Right kidney (tissue), 9 donors: ENCODE data around the gene VAT1L.

Source experiments
- DNase-seq: peaks from one replicate; pipeline ENCODE4 v3.0.0-alpha.2; 2016
- long read RNA-seq, 8 donors: transcript quantifications; one replicate each; lab custom pipeline, GENCODE V29; 2026

VAT1L gene, protein sequence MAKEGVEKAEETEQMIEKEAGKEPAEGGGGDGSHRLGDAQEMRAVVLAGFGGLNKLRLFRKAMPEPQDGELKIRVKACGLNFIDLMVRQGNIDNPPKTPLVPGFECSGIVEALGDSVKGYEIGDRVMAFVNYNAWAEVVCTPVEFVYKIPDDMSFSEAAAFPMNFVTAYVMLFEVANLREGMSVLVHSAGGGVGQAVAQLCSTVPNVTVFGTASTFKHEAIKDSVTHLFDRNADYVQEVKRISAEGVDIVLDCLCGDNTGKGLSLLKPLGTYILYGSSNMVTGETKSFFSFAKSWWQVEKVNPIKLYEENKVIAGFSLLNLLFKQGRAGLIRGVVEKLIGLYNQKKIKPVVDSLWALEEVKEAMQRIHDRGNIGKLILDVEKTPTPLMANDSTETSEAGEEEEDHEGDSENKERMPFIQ
- long read RNA-seq, donor 1, result 0 reads
- long read RNA-seq, donor 2, result 0 reads
- long read RNA-seq, donor 3, partial matches to known transcripts, result 0 of 2 reads
- long read RNA-seq, donor 3, other reads (novel, unspliced or antisense), result 0 of 2 reads
- long read RNA-seq, donor 4, partial matches to known transcripts, result 0 of 1 reads
- long read RNA-seq, donor 4, other reads (novel, unspliced or antisense), result 0 of 1 reads
- long read RNA-seq, donor 5, result 0 reads
- long read RNA-seq, donor 6, partial matches to known transcripts, result 0 of 1 reads
- long read RNA-seq, donor 6, other reads (novel, unspliced or antisense), result 0 of 1 reads
- long read RNA-seq, donor 7, result 0 reads
- long read RNA-seq, donor 8, transcript VAT1L-201 (9 exons, 3,825 nt), result major isoform, 5 of 5 reads
- long read RNA-seq, donor 8, partial matches to known transcripts, result 0 of 5 reads
- long read RNA-seq, donor 8, other reads (novel, unspliced or antisense), result 0 of 5 reads

DNA sequence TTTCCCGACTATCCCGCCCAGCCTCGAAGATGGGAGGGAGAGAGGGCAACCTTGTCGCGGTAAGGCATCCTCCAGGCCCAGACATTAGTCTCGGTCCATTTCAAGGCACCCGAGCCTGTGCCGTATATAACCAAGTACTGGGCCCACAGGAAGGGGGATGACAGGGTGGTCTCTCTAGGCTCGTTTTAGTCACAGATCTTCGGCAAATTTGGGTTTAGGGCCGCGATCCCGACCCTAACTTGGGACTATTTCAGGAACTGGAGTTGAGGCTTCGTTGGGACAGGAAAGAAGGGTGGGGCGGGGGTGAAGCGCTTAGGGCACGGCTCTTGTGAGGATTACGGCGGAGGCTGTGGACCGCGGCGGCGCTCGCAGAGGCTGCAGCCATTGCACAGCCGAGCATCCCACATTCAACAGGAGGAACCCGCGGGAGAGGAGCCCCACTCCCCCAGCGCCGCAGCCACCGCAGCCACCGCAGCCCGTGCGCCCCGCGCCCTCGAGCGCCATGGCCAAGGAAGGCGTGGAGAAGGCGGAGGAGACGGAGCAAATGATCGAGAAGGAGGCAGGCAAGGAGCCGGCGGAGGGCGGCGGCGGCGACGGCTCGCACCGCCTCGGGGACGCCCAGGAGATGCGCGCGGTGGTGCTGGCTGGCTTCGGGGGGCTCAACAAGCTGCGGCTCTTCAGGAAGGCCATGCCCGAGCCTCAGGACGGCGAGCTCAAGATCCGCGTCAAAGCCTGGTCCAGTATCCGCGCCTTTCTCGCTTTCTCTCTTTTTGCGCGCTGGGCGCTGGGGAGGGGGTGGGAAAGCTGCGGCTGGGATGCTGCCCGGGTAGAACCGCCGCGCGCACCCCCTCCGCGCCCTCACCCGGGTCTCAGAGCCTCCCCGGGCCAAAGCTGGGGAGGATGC lies at the start of gene VAT1L:
VAT1L (plus strand) TSS at position 384 of the 904 bp plus-strand sequence; CDS start at position 503, 119 bp downstream.
- peak; percentile 84 for DNase-seq

DNA sequence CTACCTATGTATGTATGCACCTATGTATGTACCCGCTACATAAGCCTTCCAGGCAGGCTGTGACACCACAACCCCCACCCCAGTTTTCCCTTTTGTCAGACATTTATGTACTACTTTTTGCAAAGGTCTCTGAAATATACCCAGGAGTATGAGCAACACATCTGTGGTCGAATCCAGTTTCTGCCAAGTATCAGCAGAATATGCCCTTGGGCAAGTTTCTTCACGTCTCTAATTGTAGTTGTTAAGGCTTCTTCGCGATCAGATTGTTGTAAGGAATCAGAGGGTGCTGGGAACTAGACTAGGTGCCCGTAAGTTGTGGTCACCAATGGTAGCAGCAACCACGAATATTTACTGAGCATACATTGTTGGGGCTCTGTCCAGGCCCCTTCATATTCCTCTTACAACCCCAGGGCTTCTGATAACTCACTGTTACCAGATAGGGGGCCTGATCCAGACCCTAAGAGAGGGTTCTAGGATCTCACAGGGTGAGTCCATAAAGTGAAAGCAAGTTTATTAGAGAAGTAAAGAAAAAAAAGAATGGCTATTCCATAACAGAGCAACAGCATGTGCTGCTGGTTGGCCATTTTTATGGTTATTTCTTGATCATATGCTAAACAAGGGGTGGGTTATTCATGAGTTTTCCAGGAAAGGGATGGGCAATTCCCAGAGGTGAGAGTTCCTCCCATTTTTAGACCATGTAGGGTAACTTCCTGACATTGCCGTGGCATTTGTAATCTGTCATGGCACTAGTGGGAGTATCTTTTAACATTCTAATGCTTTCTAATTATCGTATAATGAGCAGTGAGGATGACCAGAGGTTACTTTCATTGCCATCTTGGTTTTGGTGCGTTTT lies 49.4 kb upstream of the VAT1L start:
- DNase-seq, result no peak

DNA sequence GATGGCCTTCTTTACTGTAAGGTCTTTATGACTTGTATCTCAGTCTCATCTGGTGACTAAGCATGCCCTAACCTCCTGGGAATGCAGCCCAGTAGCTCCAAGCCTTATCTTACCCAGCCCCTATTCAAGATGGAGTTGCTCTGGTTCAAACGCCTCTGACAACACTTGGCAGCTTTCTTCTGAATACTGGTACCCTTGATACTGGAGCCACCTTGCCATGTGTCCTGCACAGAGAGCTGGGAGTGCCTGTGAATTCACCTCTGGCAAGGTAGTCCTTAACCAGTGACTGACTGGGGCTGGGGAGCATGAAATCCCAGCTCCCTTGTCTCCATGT lies 48.8 kb upstream of the VAT1L start:
- no peak for DNase-seq

DNA sequence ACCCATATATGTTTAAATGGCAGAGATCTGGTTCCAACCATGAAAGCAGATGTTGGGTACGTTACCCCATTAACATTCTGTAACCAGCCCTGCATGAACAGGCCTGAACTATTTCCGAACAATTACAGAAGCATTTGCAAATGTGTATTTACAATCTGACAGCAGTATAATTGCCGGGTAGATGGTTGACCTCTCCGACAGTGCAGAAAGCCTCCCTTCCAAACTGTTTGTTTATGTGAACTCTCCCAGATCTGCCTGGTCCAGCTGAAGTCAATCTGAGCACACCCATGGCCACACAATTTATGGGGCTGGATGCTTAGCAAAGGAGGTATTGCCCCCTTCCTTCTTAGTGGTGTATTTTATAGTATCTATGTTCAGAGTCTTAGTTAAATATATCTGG lies 44.2 kb upstream of the VAT1L start:
- no peak for DNase-seq

DNA sequence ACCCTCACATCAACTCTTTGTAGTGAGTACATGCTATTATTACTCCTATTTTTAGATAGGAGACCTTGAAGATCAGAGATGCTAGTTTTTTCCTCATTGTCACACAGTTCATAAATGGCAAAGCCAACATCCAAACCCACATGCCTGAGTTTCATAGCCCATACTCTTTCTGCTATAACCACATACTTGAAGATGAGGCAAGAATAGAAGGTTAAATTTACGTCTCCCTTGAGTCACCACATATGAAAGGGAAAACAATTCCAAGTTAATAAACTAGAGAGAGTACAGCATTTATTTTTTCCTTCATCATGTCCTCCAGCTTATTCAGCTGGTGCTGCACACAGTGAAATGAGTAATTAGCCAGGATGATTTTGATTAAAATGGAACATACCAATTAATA lies 42.4 kb upstream of the VAT1L start:
- DNase-seq, result no peak

DNA sequence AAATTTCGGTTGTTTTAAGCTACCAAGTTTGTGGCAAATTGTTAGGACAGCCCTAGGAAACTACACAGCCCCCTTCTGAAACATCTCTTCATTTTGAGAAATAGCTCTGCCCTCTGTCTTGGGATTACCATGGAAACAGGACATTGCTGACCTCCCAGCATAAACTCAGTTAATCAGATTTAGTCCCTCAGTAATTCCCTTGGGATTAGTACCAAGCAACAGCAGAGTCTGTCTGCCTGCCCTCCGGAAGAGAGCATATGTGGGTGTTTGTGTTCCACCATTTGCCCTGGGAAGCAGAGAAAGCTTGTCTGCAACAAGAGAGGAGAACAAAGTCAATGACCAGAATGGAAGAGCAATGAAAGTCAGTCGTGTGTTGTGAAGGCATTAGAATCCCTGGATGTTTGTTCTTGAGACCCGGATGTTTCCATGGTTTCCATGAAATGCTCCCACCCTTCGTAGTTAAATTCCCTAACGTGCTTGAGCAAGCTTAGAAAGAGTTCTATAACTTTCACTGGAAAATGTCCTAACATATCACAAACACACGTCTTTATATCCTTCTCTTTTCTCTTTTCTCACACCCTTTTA lies 39.9 kb upstream of the VAT1L start:
- DNase-seq, result no peak

DNA sequence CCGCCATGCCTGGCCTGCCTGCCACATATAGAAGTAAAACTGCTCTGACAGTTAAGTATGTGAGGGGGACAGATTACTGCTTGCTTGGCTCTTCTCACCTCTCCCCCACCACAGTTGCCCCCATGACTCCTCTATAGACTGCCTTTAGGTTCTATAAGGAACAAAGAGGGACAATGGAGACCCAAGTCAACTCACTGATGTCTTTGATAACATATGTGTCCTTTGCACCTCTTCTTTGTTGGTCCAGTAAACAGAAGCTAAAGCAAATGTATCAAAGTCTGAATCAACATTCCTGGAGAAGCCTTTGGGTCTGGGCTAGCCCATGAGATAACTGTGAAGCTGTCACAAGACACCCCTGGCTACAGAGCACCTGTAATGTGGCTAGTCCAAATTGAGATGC lies 38.9 kb upstream of the VAT1L start:
- DNase-seq, result no peak

DNA sequence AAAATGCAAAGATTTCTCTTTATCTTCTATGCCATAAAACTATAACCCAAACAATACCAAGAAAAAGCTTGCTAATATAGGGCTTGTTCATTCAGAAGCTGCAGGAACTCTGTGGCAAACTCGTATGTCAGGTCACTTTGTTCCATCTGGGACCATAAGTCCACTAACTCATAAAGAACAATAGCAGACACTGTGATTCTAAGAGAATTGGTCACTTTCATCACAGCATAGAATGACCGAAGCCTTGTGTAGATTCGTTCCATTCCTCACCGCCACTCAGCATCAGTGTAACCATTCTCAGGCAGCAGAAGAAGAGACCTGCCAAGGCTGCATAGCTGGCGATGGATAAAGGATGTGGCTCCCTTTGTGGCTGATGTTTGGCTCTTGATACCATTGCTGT lies 30.3 kb upstream of the VAT1L start:
- no peak for DNase-seq

DNA sequence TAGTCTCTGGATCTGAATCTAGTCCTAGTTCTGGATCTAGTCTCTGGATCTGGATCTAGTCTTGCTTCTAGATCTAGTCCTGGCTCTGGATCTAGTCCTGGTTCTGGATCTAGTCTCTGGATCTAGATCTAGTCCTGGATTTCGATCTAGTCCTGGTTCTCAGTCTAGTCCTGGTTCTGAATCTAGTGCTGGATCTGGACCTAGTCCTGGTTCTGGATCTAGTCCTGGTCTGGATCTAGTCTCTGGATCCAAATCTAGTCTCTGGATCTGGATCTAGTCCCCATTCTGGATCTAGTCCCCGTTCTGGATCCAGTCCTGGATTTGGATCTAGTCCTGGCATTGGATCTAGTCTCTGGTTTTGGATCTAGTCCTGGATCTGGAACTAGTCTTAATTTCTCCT lies 29.9 kb upstream of the VAT1L start:
- DNase-seq, result no peak

DNA sequence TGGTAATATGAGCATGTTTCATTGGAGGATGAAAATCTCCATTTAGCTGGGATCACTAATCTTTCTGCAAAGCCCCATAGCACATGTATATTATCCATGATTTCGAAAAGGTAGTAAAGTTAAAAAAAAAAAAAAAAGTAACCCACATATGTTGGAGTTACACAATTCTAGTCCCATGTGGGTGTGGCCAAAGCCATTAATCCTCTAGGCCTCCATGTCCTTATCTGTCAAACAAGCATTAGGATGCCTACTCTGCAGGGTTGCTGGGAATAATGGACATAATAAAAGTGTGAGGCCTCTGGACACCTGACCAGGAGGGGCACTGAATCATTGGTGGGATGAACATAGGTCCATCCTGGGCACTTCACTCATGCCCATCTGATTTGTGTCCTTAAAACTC lies 29.2 kb upstream of the VAT1L start:
- no peak for DNase-seq

DNA sequence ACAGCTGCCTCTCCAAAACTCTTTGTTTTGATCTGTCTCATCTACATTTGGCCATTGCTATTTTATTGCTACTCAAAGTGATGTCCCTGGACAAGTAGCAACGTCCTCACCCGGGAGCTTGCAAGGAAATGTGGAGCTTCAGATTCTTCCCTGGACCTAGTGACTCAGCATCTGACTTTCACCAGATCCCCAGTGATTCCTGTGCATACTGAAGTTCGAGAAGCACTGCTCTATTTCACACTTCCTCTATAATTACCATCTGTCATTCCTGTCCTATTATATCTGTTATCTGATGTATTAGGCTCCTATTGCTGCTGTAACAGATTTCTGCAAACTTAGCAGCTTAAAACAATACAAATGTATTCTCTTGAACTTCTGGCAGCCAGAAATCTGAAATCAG lies 28.5 kb upstream of the VAT1L start:
- DNase-seq, result no peak

DNA sequence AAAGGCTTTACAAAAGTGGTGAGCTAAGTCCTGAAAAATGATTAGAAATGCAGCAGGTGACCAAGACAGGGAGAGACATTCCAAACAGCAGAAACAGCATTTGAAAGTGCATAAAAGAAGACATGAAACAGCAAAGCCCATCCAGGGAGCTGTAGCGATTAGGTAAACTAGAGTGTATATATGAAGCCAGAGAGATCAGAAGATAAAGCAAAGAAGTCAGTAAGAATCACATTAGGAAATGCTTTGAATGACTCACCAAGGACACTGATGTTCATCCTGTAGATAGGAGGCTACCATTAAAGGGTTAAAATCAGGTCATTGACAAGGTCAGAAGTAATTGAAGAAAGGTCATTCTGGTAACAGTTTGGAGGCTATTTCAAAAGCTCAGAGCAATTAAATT lies 27.6 kb upstream of the VAT1L start:
- DNase-seq, result no peak

DNA sequence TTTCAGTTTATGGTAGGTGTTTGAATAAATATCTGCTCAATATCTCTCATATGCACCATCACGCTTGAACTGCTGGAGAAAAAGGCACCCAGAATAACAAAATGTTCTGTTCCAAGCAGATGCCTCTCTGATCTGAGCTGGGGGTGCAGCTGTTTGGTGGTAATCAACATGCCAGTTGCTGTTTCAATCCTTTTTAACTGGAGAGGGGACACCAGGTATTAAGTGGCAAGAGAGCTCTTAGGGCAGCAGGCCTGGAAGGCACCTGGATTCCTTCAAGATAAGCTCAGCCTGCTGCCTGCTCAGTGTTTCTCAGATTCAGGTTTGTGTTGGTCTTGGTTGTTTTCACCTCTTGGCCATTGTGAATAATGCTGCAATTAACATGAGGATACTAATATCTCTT lies 27.2 kb upstream of the VAT1L start:
- DNase-seq, result no peak

DNA sequence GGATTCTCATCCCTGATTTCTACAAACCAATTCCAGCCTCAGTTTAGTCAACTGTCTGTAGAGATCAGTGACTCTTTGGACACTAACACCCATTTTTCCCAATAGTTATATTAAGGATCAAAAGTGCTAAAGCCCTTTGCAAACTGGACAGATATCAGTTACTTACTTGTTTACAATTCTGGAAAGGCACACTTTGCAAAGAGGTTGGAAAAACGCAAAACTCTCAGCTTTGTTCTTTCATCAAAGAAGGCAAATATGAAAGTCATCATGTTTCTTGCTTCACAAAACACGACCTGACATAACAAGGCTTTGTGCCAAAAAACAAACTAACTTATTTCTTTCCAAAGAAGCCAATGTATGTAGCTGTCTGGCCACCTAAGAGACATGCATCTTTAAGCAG lies 26.1 kb upstream of the VAT1L start:
- no peak for DNase-seq

DNA sequence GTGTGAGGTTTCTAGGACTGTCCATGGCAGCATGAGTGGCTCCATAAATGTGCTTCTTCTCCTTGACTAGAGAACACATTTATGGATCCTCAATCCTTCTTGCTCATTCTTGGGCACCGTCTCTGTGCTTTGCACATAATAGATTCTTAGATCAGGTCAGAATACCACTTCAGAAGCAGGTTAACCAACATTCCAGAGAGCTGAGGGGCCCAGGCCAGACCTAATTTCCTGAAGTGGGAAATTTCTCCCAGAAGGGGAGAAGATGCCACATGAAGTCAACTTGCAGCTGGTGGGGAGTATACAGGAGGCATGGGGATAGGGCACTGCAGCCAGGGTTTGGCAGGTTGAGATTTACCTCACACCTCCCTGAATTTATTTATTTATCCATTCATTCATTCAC lies 24.4 kb upstream of the VAT1L start:
- no peak for DNase-seq

DNA sequence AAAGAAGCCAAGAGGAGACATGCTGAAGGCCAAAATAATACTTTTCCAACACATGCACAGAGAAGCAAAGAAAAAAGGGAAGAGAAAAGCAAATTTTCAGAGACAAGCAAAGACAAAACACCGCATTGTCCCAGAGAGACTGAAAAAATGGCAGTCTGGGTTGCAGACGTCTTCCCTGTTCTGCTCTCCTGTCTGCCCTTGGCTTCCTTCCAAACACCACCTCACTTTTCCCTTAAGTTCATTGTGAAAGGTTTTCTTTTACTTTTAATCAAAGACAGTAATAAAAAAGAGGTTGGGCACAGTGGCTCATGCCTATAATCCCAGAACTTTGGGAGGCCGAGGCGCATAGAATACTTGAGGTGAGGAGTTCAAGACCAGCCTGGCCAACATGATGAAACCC lies 21.2 kb upstream of the VAT1L start:
- no peak for DNase-seq

DNA sequence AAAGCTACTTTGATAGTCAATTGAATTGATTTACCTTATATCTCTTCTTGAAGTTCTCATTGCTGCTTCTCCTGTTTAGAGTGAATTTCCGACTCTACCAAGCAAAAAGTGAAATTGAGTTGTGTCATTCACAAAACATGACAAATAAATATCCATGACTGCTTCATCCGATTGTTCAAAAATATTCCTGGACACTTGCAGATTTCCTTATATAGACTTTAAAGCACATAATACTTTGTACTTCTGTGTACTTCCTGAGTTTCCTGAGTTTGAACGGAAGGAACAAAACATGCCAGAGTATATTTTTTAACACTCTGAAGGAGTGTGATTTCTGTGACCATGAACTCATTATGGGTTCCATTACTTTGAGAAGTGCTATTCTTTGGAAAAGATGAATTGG lies 20.5 kb upstream of the VAT1L start:
- no peak for DNase-seq

DNA sequence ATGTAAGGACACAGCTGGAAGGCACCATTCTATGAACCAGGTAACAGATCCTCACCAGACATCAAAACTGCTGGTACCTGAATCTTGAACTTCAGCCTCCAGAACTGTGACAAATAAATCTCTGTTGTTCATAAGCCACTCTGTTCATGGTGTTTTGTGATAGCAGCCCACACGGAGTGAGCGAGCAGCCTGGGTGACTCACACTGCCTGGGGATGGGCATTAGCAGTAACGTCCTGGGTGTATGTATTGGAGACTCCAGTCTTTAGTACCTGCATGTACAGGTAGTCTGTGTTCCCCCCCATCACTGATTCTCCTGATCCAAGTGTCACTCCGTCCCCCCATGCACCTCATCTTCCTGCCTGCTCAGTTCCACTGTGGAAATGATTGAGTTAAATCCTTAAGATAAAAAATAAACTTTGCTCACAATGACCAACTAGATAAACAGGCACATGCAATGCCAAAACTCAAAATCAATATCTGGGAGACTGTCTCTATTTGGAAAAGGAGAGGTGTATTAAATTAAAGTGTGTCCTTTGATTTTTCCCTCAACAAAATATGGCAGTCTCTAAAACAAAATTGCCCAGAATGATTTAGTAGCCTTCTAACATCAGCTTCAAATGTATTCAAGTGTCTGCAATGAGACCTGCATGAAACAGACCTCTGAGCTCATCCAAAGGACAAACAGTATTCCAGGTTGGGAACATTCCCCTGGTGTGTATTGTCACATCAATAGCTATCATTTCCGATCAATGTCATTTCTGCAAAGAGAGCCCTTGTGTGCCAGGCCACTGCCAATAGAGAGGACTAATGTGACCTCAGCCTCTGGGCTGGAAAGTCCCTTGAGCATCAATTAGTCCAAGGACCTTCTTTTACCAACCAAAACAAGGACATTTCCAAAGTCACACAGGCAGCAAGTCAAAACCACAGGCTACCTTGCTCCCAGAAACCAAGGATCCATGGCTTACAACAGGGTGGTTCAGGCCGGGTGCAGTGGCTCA lies 12.2 kb upstream of the VAT1L start:
- DNase-seq, result no peak

DNA sequence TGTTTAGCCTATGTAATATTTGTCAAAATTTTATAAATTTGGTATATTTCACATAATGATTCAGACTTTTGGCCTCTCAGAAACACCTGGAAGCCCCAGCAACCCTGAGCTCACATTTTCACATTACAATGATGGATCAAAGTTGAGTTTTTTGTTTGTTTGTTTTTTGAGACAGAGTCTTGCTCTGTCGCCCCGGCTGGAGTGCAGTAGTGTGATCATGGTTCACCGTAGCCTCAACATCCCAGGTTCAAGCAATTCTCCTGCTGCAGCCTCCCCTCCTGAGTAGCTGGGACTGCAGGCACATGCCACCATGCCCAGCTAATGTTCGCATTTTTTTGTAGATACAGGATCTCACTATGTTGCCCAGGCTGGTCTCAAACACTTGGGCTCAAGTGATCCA lies 10.6 kb upstream of the VAT1L start:
- no peak for DNase-seq

DNA sequence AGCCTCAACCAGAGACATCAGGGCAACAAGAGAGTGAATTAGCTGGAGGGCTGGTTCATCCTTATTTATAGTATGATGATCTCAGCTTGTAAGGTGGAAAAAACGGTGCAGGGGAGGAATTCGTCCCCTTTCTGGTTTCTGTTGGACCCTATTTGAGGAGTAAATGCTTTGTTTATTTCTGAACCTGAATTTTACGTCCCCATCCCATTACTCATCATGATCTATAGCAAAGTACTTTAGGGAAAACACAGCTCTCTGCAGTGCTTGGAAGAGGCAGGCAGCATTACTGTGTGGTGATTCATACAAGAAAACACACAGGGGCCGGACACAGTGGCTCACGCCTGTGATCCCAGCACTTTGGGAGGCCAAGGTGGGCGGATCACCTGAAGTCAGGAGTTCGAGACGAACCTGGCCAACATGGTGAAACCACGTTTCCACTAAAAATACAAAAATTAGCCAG lies 8.0 kb upstream of the VAT1L start:
- DNase-seq, result no peak
